Prostate gland (tissue), 2 donors: ENCODE measurements around the gene ZNF112.

Experiments
- POLR2A ChIP-seq: fragments of 450-650 bp; IDR thresholded peaks from one replicate; pipeline ENCODE4 v1.6.1; 2016; ENCODE audit warnings: antibody characterized with exemption, mild to moderate bottlenecking
- POLR2AphosphoS5 ChIP-seq: sonication (generic); formaldehyde crosslinking; IDR thresholded peaks from one replicate; pipeline ENCODE4 v1.6.1; 2017; ENCODE audit warnings: antibody characterized with exemption
- TF ChIP-seq, protein P1 (sequence below), 4 experiments: fragments of 200-600 bp in 2 of 4; fragments of 450-650 bp in 2 of 4; sonication (generic) in 2 of 4; IDR thresholded peaks; 1 replicate in 3 of 4; 2 replicates in 1 of 4; pipeline ENCODE4 v1.5.1; 2016 to 2019; ENCODE audit warnings: antibody characterized with exemption in 4 of 4, mild to moderate bottlenecking in 2 of 4, moderate library complexity in 2 of 4

DNA sequence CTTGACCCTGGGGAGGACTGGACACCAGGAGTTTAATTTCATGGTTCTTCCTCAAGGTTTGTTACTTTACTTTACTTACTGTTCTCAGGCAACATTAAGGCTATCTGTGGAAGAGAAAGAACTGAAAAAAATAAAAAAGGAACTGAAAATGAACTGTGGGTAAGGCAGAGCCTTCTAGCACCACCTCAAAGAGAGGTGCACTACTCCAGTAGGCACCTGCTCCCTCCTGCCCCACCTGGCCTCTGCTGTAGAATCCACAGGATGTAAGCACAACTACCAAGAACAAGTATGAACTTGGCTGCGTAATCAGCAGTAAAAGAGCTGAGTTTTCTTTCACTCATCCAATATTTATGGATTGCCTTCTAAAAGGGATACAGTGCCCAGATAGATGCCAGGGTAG lies 12.2 kb downstream of the ZNF112 start:
- TF ChIP-seq, protein P1, sequence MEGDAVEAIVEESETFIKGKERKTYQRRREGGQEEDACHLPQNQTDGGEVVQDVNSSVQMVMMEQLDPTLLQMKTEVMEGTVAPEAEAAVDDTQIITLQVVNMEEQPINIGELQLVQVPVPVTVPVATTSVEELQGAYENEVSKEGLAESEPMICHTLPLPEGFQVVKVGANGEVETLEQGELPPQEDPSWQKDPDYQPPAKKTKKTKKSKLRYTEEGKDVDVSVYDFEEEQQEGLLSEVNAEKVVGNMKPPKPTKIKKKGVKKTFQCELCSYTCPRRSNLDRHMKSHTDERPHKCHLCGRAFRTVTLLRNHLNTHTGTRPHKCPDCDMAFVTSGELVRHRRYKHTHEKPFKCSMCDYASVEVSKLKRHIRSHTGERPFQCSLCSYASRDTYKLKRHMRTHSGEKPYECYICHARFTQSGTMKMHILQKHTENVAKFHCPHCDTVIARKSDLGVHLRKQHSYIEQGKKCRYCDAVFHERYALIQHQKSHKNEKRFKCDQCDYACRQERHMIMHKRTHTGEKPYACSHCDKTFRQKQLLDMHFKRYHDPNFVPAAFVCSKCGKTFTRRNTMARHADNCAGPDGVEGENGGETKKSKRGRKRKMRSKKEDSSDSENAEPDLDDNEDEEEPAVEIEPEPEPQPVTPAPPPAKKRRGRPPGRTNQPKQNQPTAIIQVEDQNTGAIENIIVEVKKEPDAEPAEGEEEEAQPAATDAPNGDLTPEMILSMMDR (IDR thresholded peaks at IDR 0.05): no peak
- TF ChIP-seq POLR2A: no peak
- TF ChIP-seq POLR2AphosphoS5: no peak
